ENCODE results near the gene ZNF611.
"Not testable (repeated sequence)": the region's sequence is repeated elsewhere in the genome, so short reads cannot be mapped to it uniquely, and the experiment has no call there.

Gene ZNF611

DNA sequence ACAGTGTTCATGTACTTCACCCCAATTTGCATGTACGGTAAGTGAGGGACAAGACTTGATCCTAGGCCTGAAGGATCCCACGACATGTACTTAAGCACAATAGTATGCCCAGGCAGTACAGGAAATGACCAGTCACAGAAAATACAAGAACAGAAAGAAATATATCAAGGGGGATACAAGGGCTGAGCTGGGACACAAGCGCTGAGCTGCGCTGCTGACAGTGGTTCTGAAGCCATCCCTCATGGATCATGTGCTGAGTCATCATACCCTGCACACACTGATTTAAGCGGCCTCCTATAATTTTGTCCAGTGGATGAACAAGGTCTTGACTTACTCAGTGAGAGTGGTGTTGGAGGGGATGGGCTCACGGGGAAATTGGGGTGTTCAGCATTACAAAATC is 59.6 kb downstream of the ZNF611 start:
- not testable (repeated sequence) for DNase-seq

DNA sequence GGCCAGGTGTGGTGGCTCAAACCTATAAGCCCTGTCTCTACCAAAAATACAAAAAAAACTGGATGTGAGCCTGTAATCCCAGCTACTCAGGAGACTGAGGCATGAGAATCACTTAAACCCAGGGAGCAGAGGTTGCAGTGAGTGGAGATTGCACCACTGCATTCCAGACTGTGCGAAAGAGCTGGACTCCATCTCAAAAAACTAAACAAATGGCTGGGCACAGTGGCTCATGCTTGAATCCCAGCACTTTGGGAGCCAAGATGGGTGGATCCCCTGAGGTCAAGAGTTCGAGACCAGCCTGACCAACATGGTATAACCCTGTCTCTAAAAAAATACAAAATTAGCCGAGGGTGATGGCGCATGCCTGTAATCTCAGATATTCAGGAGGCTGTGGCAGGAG is 61.8 kb downstream of the ZNF611 start:
- no peak for DNase-seq

GRCh38 chr19:52670046-52670445 is 64.8 kb downstream of the ZNF611 start:
- no peak for DNase-seq

- no peak for DNase-seq
Measured at GRCh38 chr19:52669586-52669985, 65.3 kb downstream of the ZNF611 start.

DNA sequence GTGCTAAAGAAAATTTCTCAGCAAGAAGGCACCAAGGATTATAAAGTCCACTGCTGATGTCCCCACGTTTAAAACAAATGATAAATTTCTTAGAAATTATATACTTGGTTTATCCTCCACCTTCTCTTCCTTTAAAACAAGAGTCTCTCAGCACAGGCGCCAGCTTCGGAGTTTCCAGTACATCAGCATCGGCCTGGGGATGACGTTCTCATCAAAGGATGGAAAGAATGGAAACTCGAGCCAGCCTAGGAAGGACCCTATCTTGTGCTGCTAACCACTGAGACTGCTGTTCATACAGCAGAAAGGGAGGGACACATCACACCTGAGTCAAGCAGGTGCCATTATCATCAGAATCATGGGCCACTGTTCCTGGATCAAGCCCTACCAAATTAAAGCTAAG is 66.9 kb downstream of the ZNF611 start:
- no peak for DNase-seq

- no peak for DNase-seq
Measured at GRCh38 chr19:52666506-52666905, 68.3 kb downstream of the ZNF611 start.

DNA sequence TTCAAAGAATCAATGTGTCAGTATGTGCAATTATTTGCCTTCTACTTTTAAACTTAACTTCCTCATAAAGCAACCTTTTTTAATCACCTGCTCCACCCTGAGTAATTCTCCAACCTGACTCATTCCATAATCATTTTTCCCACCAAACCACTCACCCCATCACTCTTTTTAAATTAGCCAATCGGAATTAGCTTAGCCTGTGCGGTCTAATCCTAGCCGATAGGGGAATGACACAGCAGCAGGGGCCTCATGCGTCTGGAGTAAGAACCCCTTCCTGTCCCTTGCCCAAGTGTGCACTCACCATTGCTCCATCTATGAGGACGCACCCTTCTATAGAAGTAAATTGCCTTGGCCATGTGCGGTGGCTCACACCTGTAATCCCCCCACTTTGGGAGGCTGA is 69.3 kb downstream of the ZNF611 start:
- DNase-seq, result no peak

DNA sequence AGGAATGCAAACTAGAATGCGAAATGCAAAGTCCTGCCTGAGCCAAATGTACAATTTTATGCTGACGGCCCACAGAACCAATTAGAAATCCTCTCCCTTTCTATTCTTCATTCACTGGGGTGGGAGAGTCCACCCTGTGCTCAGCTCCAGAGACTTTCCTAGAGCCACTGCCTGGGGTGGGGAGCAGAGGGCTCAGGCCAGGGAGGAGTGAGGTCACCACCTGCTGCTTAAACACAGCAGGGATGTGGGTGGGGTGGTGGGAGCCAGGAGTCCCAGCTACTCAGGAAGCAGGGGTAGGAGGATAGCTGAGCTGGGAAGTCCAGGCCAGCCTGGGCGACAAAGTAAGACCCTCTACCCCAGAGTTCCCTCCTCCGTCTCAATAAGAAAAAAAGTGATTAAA is 69.8 kb downstream of the ZNF611 start:
- DNase-seq, result no peak

DNA sequence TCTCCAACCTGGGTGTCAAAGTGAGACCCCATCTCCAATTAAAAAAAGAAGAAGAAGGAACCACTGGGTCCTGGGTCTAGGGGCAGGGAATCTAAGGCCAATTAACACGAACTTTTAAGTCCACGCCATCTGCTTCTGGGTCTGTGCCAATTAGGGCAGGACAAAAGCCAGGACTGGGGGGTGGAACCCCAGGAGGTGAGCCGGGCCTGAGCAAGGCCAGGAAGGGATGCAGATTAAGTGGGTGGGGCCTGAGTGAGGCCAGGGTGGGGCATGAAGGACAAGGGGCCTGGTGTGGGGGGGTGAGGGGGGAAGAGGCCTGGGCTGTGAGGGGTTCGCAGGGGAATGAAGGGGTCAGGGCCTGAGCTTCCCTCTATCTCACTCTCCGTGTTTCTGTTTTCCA is 70.4 kb downstream of the ZNF611 start:
- no peak for DNase-seq

DNA sequence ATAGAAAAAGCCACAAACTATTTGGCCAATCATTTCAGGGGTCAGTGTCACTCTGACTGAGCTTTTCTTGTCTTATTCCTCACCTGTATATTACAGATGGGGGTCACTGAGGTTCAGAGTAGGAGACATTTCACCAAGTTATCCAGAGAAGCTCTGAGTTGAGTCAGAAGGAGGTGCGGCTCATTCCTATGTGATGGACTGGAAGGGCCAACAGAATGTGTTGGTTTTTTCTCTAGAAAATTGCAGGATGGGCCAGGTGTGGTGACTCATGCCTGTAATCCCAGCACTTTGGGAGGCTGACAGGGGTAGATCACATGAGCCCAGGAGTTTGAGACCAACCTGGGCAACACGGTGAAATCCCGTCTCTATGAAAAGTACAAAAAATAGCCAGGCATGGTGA is 72.2 kb downstream of the ZNF611 start:
- no peak for DNase-seq

DNA sequence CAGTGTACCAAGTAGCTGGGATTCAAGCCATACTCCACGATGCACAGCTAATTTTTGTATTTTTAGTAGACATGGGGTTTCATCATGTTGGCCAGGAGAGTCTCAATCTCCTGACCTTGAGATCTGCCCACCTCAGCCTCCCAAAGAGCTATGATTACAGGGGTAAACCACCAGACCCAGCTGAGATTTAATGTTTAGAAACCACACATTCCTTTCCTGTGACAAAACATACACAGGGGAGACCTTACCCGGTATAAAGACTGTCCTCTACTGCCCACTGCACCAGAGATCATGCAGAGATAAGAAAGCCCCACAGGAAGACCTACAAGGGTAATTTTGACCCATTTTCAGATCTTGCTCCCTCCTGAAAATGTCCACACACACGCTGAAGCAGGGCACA is 73.9 kb downstream of the ZNF611 start:
- no peak for DNase-seq

GRCh38 chr19:52659013-52659412 is 75.8 kb downstream of the ZNF611 start:
- no peak for DNase-seq

DNA sequence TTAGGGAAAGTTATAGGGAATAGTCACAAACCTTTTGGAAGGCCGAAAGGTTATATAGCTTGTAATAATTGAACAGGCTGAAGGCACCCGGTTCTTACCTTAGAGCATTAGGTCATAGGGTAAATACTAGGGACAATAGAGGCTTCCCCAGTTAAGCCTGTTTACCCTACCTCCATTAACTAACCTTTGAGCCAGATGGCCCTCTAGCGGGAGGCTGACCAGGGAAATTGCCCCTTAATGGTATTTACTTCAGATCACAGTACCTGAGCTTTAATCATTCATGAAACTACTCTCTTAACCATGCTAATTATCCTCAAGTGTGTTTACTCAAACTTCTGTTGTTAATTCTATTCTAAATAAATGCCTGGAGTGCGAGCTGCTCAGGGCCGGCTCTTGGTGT is 76.2 kb downstream of the ZNF611 start:
- DNase-seq, result no peak

DNA sequence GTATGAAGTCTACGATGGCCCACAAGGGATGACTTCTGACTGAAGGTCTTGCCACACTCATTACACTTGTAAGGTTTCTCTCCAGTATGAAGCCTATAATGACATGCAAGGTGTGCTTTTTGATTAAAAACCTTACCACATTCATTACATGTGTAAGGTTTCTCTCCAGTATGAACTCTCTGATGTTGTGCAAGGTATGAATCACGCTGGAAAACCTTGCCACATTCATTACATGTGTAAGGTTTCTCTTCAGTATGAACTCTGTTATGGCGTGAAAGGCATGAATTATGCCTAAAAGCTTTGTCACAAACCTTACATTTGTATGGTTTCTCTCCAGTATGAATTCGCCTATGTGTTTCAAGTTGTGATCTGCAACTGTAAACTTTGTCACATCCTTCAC is 81.7 kb downstream of the ZNF611 start:
- no peak for DNase-seq

Measured in effector CD4-positive, alpha-beta T cell (primary cell).